ENCODE data around the gene MBD3L3. TPM values are rescaled to one million over a fixed set of nuclear protein-coding genes. Genes with fewer than 3 reads are reported as not detected.
A peak's percentile ranks its signal among the peaks of the same experiment; 100 is the strongest.
"Not testable (repeated sequence)": the region's sequence is repeated elsewhere in the genome, so short reads cannot be mapped to it uniquely, and the experiment has no call there.

MBD3L3 gene
- not detected for total RNA-seq
- long read RNA-seq = 0 reads

DNA sequence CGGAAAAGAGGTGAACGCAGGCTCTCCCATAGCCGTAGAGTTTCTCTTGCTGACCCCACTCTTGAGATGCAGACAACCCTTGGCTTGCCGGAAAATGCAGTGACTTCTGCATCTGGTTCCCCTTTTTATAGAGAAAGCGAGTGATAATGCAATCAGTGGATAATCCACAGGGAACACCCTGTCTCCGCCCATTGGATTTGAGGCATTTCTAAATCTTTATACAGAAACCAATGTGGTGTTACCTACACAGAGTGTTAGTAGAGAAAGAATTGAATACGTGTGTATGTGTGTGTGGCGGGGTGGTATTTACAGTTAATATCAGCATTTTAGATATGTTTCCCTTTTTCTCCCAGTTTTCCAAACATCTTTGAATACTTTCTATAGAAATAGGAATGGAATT lies at the start of gene MBD3L3:
Gene MBD3L3, minus strand, starts transcription at position 101 of the 400 bp plus-strand sequence. Its CDS starts 71 bp downstream, at position 30.
- ATAC-seq; H3K9me3 ChIP-seq; intact Hi-C loops (cut with DNase I); H3K36me3 ChIP-seq; H3K4me3 ChIP-seq; H3K4me1 ChIP-seq; DNase-seq; H3K27ac ChIP-seq; H3K27me3 ChIP-seq (ENCODE audit: low read depth): not testable (repeated sequence)

- Histone ChIP-seq H3K27me3 (ENCODE audit: low read depth) (no peaks in the 10 kb centered on the region), H3K9me3 (no peaks in the 10 kb centered on the region), H3K27ac (no peak overlapping the region), H3K36me3 (no peaks in the 10 kb centered on the region), H3K4me3 (no peak overlapping the region), H3K4me1 (no peaks in the 10 kb centered on the region)
- no peak for DNase-seq
- ATAC-seq = no peak
- TF ChIP-seq, protein P1, sequence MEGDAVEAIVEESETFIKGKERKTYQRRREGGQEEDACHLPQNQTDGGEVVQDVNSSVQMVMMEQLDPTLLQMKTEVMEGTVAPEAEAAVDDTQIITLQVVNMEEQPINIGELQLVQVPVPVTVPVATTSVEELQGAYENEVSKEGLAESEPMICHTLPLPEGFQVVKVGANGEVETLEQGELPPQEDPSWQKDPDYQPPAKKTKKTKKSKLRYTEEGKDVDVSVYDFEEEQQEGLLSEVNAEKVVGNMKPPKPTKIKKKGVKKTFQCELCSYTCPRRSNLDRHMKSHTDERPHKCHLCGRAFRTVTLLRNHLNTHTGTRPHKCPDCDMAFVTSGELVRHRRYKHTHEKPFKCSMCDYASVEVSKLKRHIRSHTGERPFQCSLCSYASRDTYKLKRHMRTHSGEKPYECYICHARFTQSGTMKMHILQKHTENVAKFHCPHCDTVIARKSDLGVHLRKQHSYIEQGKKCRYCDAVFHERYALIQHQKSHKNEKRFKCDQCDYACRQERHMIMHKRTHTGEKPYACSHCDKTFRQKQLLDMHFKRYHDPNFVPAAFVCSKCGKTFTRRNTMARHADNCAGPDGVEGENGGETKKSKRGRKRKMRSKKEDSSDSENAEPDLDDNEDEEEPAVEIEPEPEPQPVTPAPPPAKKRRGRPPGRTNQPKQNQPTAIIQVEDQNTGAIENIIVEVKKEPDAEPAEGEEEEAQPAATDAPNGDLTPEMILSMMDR (IDR thresholded peaks at IDR 0.05) = no peak
- intact Hi-C loops (cut with DNase I) = no loop called here
These were observed 48.5 kb upstream of the MBD3L3 start for GRCh38 chr19:7106711-7107657.

- Histone ChIP-seq H3K9me3 (no peaks in the 10 kb centered on the region), H3K4me1 (peaks cover 6% of the 10 kb centered on the region)
These were observed 46.4 kb upstream of the MBD3L3 start for GRCh38 chr19:7104747-7105447.

GRCh38 chr19:7101498-7102253 lies 43.2 kb upstream of the MBD3L3 start:
- H3K27me3 ChIP-seq (ENCODE audit: low read depth) = no peaks in the 10 kb centered on the region
- ATAC-seq = no peak
- H3K4me3 ChIP-seq = no peak overlapping the region
- no peak overlapping the region for H3K27ac ChIP-seq
- TF ChIP-seq, protein P1 (IDR thresholded peaks at IDR 0.05) = no peak
- H3K9me3 ChIP-seq = no peaks in the 10 kb centered on the region
- intact Hi-C loops (cut with DNase I) = no loop called here
- H3K4me1 ChIP-seq = peaks cover 11% of the 10 kb centered on the region
- no peaks in the 10 kb centered on the region for H3K36me3 ChIP-seq
- DNase-seq = no peak

More at GRCh38 chr19:7104747-7105447, 46.4 kb upstream of the MBD3L3 start:
- ATAC-seq (no peak), DNase-seq (no peak)
- intact Hi-C loops (cut with DNase I) = no loop called here
- Histone ChIP-seq H3K27ac (no peak overlapping the region), H3K4me3 (no peak overlapping the region), H3K27me3 (ENCODE audit: low read depth) (no peaks in the 10 kb centered on the region), H3K36me3 (no peaks in the 10 kb centered on the region)
- TF ChIP-seq, protein P1 (IDR thresholded peaks at IDR 0.05) = no peak

DNA sequence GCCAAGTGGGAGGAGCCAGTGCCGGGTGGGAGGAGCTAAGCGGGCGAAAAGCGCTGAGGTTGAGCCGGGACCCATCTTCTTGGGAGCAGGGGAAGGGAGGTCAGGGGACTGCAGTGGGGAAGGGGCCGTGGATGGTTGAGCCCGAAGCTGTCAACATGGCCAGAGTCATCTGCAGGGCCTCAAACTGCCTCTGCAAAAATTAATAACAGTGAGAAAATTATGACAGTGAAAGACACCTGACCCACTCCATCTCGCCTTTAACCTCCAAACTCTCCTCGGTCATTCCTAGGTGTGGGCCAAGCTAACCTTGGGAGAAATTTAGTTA lies 41.1 kb upstream of the MBD3L3 start:
- H3K9me3 ChIP-seq = peaks cover 14% of the 10 kb centered on the region
- H3K4me3 ChIP-seq = peak overlapping the region; percentile 66
- no peaks in the 10 kb centered on the region for H3K27me3 ChIP-seq (ENCODE audit: low read depth)
- TF ChIP-seq, protein P1 (IDR thresholded peaks at IDR 0.05) = no peak
- H3K27ac ChIP-seq = peak overlapping the region; percentile 90
- intact Hi-C loops (cut with DNase I) = no loop called here
- ATAC-seq (no peak), DNase-seq (no peak)
- H3K4me1 ChIP-seq = peaks cover 11% of the 10 kb centered on the region
- no peaks in the 10 kb centered on the region for H3K36me3 ChIP-seq
